Small intestine (tissue), 7 donors: ENCODE results near the gene PCID2. TPM values are rescaled to one million over a fixed set of nuclear protein-coding genes. Genes with fewer than 3 reads are reported as not detected.

Experiments used
- DNase-seq, 2 donors: peaks; one replicate each; pipeline versions ENCODE4 v3.0.0 to v3.0.0-alpha.2; 2013
- FAIRE-seq: peaks from 2 replicates; lab custom pipeline; 2012; peaks lifted over from hg19 to GRCh38; lab: Jason Lieb, UNC
- H3K27ac ChIP-seq, 3 donors: one replicate each; pipeline ENCODE4 v1.5.1; 2013; ENCODE audit warnings: low read length in 2 of 3, mild to moderate bottlenecking in 2 of 3, control low read depth in 1 of 3, inconsistent platforms in 1 of 3, low read depth in 1 of 3, moderate library complexity in 1 of 3
- H3K27me3 ChIP-seq, 3 donors: one replicate each; pipeline ENCODE4 v1.6.1; 2013; ENCODE audit warnings: low read length in 3 of 3, inconsistent platforms in 1 of 3; ENCODE audit not compliant: control insufficient read depth in 3 of 3, insufficient read depth in 3 of 3
- H3K36me3 ChIP-seq, 3 donors: one replicate each; pipeline ENCODE4 v1.6.1; 2013; ENCODE audit warnings: low read length in 3 of 3, inconsistent platforms in 1 of 3, low read depth in 1 of 3, mild to moderate bottlenecking in 1 of 3, moderate library complexity in 1 of 3; ENCODE audit not compliant: control insufficient read depth in 3 of 3, insufficient read depth in 2 of 3
- H3K4me1 ChIP-seq, 3 donors: one replicate each; pipeline ENCODE4 v1.6.1; 2013; ENCODE audit warnings: low read length in 2 of 3, inconsistent platforms in 1 of 3, low read depth in 1 of 3, mild to moderate bottlenecking in 1 of 3, moderate library complexity in 1 of 3; ENCODE audit not compliant: control insufficient read depth in 3 of 3, insufficient read depth in 2 of 3
- H3K4me3 ChIP-seq, 3 donors: one replicate each; pipeline ENCODE4 v1.5.1; 2013; ENCODE audit warnings: low read length in 3 of 3, control low read depth in 1 of 3, inconsistent platforms in 1 of 3, low read depth in 1 of 3, mild to moderate bottlenecking in 1 of 3, moderate library complexity in 1 of 3
- H3K9me3 ChIP-seq, 2 donors: one replicate each; pipeline ENCODE4 v1.6.1; 2013; ENCODE audit warnings: low read depth in 1 of 2, low read length in 1 of 2; ENCODE audit not compliant: control insufficient read depth in 2 of 2, insufficient read depth in 1 of 2
- WGBS, 3 donors: extraction: QIAGEN DNeasy Blood & Tissue Kit; methylation state at CpG; one replicate each; pipeline ENCODE4 v1.1.7; 2013; 5-methylcytosine and 5-hydroxymethylcytosine counted together
- polyA plus RNA-seq, 4 donors: library from polyadenylated mRNA; stranded (reverse) in 3 of 4; unstranded in 1 of 4; fragments of 200-250 nt in 3 of 4; fragments of 120-200 nt in 1 of 4; gene quantifications; one replicate each; pipeline versions ENCODE4 v1.2.1 to v1.2.3, GENCODE V29; 2013
- donor health status: healthy with polysubstance abuse.
- donor health status: control.
- donor health status: control.
- donor health status: Bipolar disorder and iron deficiency.
- donor health status: healthy.

PCID2 gene
- polyA plus RNA-seq, 4 donors, result 21.6 to 51.3 (median 30.0) TPM

- Histone ChIP-seq H3K9me3 (no peaks in the 10 kb centered on the region), H3K4me3 (no peak overlapping the region), H3K27me3 (peaks cover 0 to 11% (median 0%) of the 10 kb centered on the region in 3 donors), H3K27ac (no peak overlapping the region), H3K36me3 (no peaks in the 10 kb centered on the region), H3K4me1 (peaks cover 0 to 20% (median 0%) of the 10 kb centered on the region in 3 donors)
- DNase-seq, result no peak
- no peak for FAIRE-seq
- WGBS, 3 donors, result 74 to 79% (median 77%) methylated on average over 12 of the region's 12 CpGs
Measured at GRCh38 chr13:113157206-113157928, 51.1 kb downstream of the PCID2 start.

GRCh38 chr13:113155982-113156655 is 52.4 kb downstream of the PCID2 start:
- no peak overlapping the region for H3K4me3 ChIP-seq
- FAIRE-seq, result no peak
- no peaks in the 10 kb centered on the region for H3K9me3 ChIP-seq
- H3K4me1 ChIP-seq, result peaks cover 0 to 25% (median 0%) of the 10 kb centered on the region in 3 donors
- WGBS, 3 donors, result 92 to 96% (median 92%) methylated on average over 9 of the region's 9 CpGs
- peaks cover 0 to 12% (median 0%) of the 10 kb centered on the region in 3 donors for H3K27me3 ChIP-seq
- DNase-seq, result no peak
- H3K36me3 ChIP-seq, result no peaks in the 10 kb centered on the region
- no peak overlapping the region for H3K27ac ChIP-seq

GRCh38 chr13:113155201-113155600 is 53.3 kb downstream of the PCID2 start:
- DNase-seq, result no peak
- 86 to 93% (median 92%) methylated on average over 3 of the region's 3 CpGs for WGBS, 3 donors
- H3K4me1 ChIP-seq, result peaks cover 0 to 25% (median 0%) of the 10 kb centered on the region in 3 donors
- H3K9me3 ChIP-seq, result no peaks in the 10 kb centered on the region
- H3K27me3 ChIP-seq, result peaks cover 0 to 9% (median 0%) of the 10 kb centered on the region in 3 donors
- H3K4me3 ChIP-seq, result no peak overlapping the region
- no peak overlapping the region for H3K27ac ChIP-seq
- peaks cover 0 to under 1% (median 0%) of the 10 kb centered on the region in 3 donors for H3K36me3 ChIP-seq
- FAIRE-seq, result no peak

- FAIRE-seq (no peak), DNase-seq (peak; percentile 61 to 71)
- WGBS, 3 donors, result 3 to 5% (median 4%) methylated on average over 25 to 44 of the region's 76 CpGs
- H3K36me3 ChIP-seq, result peaks cover 0 to 11% (median 0%) of the 10 kb centered on the region in 3 donors
- H3K9me3 ChIP-seq, result no peaks in the 10 kb centered on the region
- H3K27me3 ChIP-seq, result peaks cover 0 to 9% (median 0%) of the 10 kb centered on the region in 3 donors
- H3K27ac ChIP-seq, result peak overlapping the region in 1 of 3 donors; percentile 71
- H3K4me1 ChIP-seq, result peaks cover 0 to 25% (median 0%) of the 10 kb centered on the region in 3 donors
- H3K4me3 ChIP-seq, result peak overlapping the region; percentile 19 to 59 (median 48)
Measured at GRCh38 chr13:113153810-113154748, 54.4 kb downstream of the PCID2 start.

- Histone ChIP-seq H3K27ac (peak overlapping the region; percentile 58 to 83 (median 71)), H3K36me3 (peaks cover 0 to 17% (median 0%) of the 10 kb centered on the region in 3 donors), H3K9me3 (no peaks in the 10 kb centered on the region), H3K4me1 (peaks cover 0 to 20% (median 0%) of the 10 kb centered on the region in 3 donors), H3K27me3 (peaks cover 0 to 9% (median 0%) of the 10 kb centered on the region in 3 donors), H3K4me3 (peak overlapping the region; percentile 19 to 59 (median 48))
- DNase-seq (peak; percentile 28 to 75), FAIRE-seq (no peak)
- 6 to 14% (median 12%) methylated on average over 56 to 60 of the region's 60 CpGs for WGBS, 3 donors
Measured at GRCh38 chr13:113152984-113153809, 55.3 kb downstream of the PCID2 start.

GRCh38 chr13:113152691-113152983 is 55.8 kb downstream of the PCID2 start:
- H3K36me3 ChIP-seq, result peaks cover 0 to 17% (median 0%) of the 10 kb centered on the region in 3 donors
- DNase-seq (no peak), FAIRE-seq (no peak)
- H3K27me3 ChIP-seq, result peaks cover 0 to 9% (median 0%) of the 10 kb centered on the region in 3 donors
- H3K27ac ChIP-seq, result no peak overlapping the region
- H3K9me3 ChIP-seq, result no peaks in the 10 kb centered on the region
- H3K4me3 ChIP-seq, result peak overlapping the region in 2 of 3 donors; percentile 48 to 59
- peaks cover 0 to 17% (median 0%) of the 10 kb centered on the region in 3 donors for H3K4me1 ChIP-seq
- 0 to 44% (median 29%) methylated on average over 1 to 2 of the region's 2 CpGs for WGBS, 3 donors

- FAIRE-seq, result no peak
- Histone ChIP-seq H3K27me3 (peaks cover 0 to 9% (median 0%) of the 10 kb centered on the region in 3 donors), H3K27ac (no peak overlapping the region), H3K9me3 (no peaks in the 10 kb centered on the region), H3K36me3 (peaks cover 0 to 22% (median 0%) of the 10 kb centered on the region in 3 donors), H3K4me3 (no peak overlapping the region), H3K4me1 (peaks cover 0 to 17% (median 0%) of the 10 kb centered on the region in 3 donors)
- 66 to 73% (median 73%) methylated on average over 24 to 28 of the region's 28 CpGs for WGBS, 3 donors
- no peak for DNase-seq
Measured at GRCh38 chr13:113151745-113152690, 56.5 kb downstream of the PCID2 start.
